ENCODE measurements around the gene LIMK1. TPM values are rescaled to one million over a fixed set of nuclear protein-coding genes. Genes with fewer than 3 reads are reported as not detected.
"Not testable (repeated sequence)": the region's sequence is repeated elsewhere in the genome, so short reads cannot be mapped to it uniquely, and the experiment has no call there.

LIMK1 gene
- total RNA-seq, 1 experiment from 2014 or later, result 63.8 TPM

DNA sequence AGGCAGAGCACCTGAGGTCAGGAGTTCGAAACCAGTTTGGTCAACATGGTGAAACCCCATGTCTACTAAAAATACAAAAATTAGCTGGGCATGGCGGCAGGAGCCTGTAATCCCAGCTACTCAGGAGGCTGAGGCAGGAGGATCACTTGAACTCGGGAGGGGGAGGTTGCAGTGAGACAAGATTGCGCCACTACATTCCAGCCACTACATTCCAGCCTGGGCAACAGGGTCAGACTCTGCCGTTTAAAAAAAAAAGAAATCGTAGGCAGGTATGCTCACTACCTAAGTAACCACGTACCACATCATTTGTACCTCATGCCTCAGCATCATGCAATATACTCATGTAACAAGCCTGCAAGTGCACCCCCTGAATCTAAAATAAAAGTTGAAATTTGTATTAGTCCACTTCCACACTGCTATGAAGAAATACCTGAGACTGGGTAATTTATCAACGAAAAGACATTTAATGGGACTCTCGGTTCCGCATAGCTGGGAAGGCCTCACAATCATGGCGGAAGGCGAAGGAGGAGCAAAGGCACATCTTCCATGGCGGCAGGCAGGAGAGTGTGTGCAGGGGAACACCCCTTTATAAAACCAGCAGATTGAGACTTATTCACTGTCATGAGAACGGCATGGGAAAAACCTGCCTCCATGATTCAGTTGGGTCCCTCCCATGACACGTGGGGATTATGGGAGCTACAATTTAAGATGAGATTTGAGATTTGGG, 82.4 kb downstream of the LIMK1 start:
- no peak overlapping the region for H3K27ac Mint-ChIP-seq

DNA sequence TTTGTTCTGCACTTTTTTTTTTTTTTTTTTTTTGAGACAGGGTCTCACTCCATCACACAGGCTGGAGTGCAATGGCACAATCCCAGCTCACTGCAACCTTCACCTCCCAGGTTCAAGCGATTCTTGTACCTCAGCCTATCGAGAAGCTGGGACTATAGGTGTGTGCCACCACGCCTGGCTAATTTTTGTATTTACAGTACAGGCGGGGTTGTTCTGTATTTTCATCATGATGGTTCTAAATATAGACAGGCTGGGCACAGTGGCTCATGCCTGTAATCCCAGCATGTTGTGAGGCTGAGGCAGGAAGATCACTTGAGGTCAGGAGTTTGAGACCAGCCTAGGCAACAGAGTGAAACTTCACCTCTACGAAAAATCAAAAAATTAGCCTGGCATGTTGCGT, 83.7 kb downstream of the LIMK1 start:
- H3K4ac ChIP-seq (ENCODE audit: low read depth, low read length); H2AK5ac ChIP-seq (ENCODE audit: insufficient read length, low read length); H2BK120ac ChIP-seq (ENCODE audit: low read depth, low read length, poor library complexity, severe bottlenecking); H3K27me3 ChIP-seq (ENCODE audit: insufficient read depth, low read length); H3K36me3 Mint-ChIP-seq (ENCODE audit: insufficient read depth in 1 of 3, low read depth in 3 of 3); H3K14ac ChIP-seq (ENCODE audit: insufficient read depth, low read length); H3K9me3 Mint-ChIP-seq; H2BK20ac ChIP-seq (ENCODE audit: low read depth, low read length, poor library complexity, severe bottlenecking); H3K23ac ChIP-seq (ENCODE audit: insufficient read length, low read depth, low read length); H3K18ac ChIP-seq (ENCODE audit: insufficient read length, low read depth, low read length); H3K4me1 Mint-ChIP-seq; H3K79me1 ChIP-seq (ENCODE audit: insufficient read depth, low read depth, low read length, poor library complexity, severe bottlenecking); H2AFZ ChIP-seq (ENCODE audit: low read length); DNase-seq; H4K91ac ChIP-seq (ENCODE audit: insufficient read length, low read depth, low read length); H3K27ac ChIP-seq (ENCODE audit: insufficient read length, low read depth, low read length); H3K4me3 Mint-ChIP-seq; H3K4me2 ChIP-seq (ENCODE audit: insufficient read depth, insufficient read length, low read length); H3K23me2 ChIP-seq (ENCODE audit: insufficient read length, low read depth, low read length, poor library complexity, severe bottlenecking); H3K4me1 ChIP-seq (ENCODE audit: insufficient read depth, low read length); H3K56ac ChIP-seq (ENCODE audit: insufficient read length, low read depth, low read length); H2BK15ac ChIP-seq (ENCODE audit: low read depth, low read length); H3K9ac ChIP-seq (ENCODE audit: extremely low read depth, insufficient read length, low read length); H3K79me2 ChIP-seq (ENCODE audit: insufficient read depth, low read length); H2BK5ac ChIP-seq (ENCODE audit: insufficient read length, low read length); H3K9me3 ChIP-seq (ENCODE audit: control insufficient read depth, low read depth, low read length); H4K5ac ChIP-seq (ENCODE audit: insufficient read length, low read depth, low read length); H4K8ac ChIP-seq (replicated peaks; ENCODE audit: insufficient read length, low read depth, low read length); H3K27me3 Mint-ChIP-seq (ENCODE audit: low read depth); H3T11ph ChIP-seq (ENCODE audit: low read length); H2BK12ac ChIP-seq (ENCODE audit: insufficient read length, low read depth, low read length); H3K27ac Mint-ChIP-seq; H4K20me1 ChIP-seq (ENCODE audit: control insufficient read depth, insufficient read depth, insufficient read length): not testable (repeated sequence)
- WGBS (ENCODE audit: extremely low coverage, insufficient read length, low lambda C conversion rate), result no CpG with 5 or more reads among the region's 6 CpGs

More for the DNA sequence above, 82.4 kb downstream of the LIMK1 start:
- Histone ChIP-seq H2BK12ac (ENCODE audit: insufficient read length, low read depth, low read length) (no peak overlapping the region), H3K9me3 (ENCODE audit: control insufficient read depth, low read depth, low read length) (no peaks in the 10 kb centered on the region), H3K23me2 (ENCODE audit: insufficient read length, low read depth, low read length, poor library complexity, severe bottlenecking) (no peaks in the 10 kb centered on the region), H2BK120ac (ENCODE audit: low read depth, low read length, poor library complexity, severe bottlenecking) (no peak overlapping the region), H3K56ac (ENCODE audit: insufficient read length, low read depth, low read length) (no peak overlapping the region), H2BK15ac (ENCODE audit: low read depth, low read length) (no peak overlapping the region), H3K4ac (ENCODE audit: low read depth, low read length) (no peak overlapping the region), H3T11ph (ENCODE audit: low read length) (no peak overlapping the region), H2BK5ac (ENCODE audit: insufficient read length, low read length) (no peak overlapping the region), H4K91ac (ENCODE audit: insufficient read length, low read depth, low read length) (no peak overlapping the region), H3K9ac (ENCODE audit: extremely low read depth, insufficient read length, low read length) (no peak overlapping the region), H3K27ac (ENCODE audit: insufficient read length, low read depth, low read length) (no peak overlapping the region), H3K79me1 (ENCODE audit: insufficient read depth, low read depth, low read length, poor library complexity, severe bottlenecking) (no peaks in the 10 kb centered on the region), H4K8ac (replicated peaks; ENCODE audit: insufficient read length, low read depth, low read length) (no peak overlapping the region), H2AK5ac (ENCODE audit: insufficient read length, low read length) (no peak overlapping the region), H3K14ac (ENCODE audit: insufficient read depth, low read length) (no peak overlapping the region), H4K5ac (ENCODE audit: insufficient read length, low read depth, low read length) (no peak overlapping the region), H3K4me2 (ENCODE audit: insufficient read depth, insufficient read length, low read length) (no peak overlapping the region), H3K27me3 (ENCODE audit: insufficient read depth, low read length) (no peaks in the 10 kb centered on the region), H3K23ac (ENCODE audit: insufficient read length, low read depth, low read length) (no peak overlapping the region), H3K4me1 (ENCODE audit: insufficient read depth, low read length) (no peaks in the 10 kb centered on the region), H2AFZ (ENCODE audit: low read length) (no peak overlapping the region), H2BK20ac (ENCODE audit: low read depth, low read length, poor library complexity, severe bottlenecking) (no peak overlapping the region), H4K20me1 (ENCODE audit: control insufficient read depth, insufficient read depth, insufficient read length) (no peaks in the 10 kb centered on the region), H3K79me2 (ENCODE audit: insufficient read depth, low read length) (no peaks in the 10 kb centered on the region), H3K18ac (ENCODE audit: insufficient read length, low read depth, low read length) (no peak overlapping the region)
- TF ChIP-seq, protein P1, sequence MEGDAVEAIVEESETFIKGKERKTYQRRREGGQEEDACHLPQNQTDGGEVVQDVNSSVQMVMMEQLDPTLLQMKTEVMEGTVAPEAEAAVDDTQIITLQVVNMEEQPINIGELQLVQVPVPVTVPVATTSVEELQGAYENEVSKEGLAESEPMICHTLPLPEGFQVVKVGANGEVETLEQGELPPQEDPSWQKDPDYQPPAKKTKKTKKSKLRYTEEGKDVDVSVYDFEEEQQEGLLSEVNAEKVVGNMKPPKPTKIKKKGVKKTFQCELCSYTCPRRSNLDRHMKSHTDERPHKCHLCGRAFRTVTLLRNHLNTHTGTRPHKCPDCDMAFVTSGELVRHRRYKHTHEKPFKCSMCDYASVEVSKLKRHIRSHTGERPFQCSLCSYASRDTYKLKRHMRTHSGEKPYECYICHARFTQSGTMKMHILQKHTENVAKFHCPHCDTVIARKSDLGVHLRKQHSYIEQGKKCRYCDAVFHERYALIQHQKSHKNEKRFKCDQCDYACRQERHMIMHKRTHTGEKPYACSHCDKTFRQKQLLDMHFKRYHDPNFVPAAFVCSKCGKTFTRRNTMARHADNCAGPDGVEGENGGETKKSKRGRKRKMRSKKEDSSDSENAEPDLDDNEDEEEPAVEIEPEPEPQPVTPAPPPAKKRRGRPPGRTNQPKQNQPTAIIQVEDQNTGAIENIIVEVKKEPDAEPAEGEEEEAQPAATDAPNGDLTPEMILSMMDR (conservative IDR thresholded peaks at IDR 0.05), result no peak
- peaks cover 3 to 5% (median 3%) of the 10 kb centered on the region in 3 experiments for H3K36me3 Mint-ChIP-seq (ENCODE audit: insufficient read depth in 1 of 3, low read depth in 3 of 3)
- peaks cover 4 to 7% of the 10 kb centered on the region in 2 experiments; a peak in 4 of 5 replicates for H3K9me3 Mint-ChIP-seq
- no peak overlapping the region for H3K4me3 Mint-ChIP-seq
- no peak for DNase-seq
- no CpG with 5 or more reads among the region's 15 CpGs for WGBS (ENCODE audit: extremely low coverage, insufficient read length, low lambda C conversion rate)
- peaks cover 3 to 5% of the 10 kb centered on the region in 2 experiments; a peak in 2 of 4 replicates for H3K4me1 Mint-ChIP-seq
- H3K27me3 Mint-ChIP-seq (ENCODE audit: low read depth), result no peaks in the 10 kb centered on the region; the same call in 1 of the 2 replicates
